B cell (primary cell): ENCODE data around the gene PHF12. TPM values are rescaled to one million over a fixed set of nuclear protein-coding genes. Genes with fewer than 3 reads are reported as not detected.

Experiments used
- ATAC-seq: fragments of 200-7000 bp; cut with Tn5 transposase; one replicate; pipeline ENCODE4 v1.10.0; 2021; ENCODE audit warnings: low read depth, mild to moderate bottlenecking, moderate number of reproducible peaks, moderate library complexity
- CTCF ChIA-PET: fragments of 350-600 bp; sonication (Branson Sonifier 250); formaldehyde crosslinking; loops from one replicate; lab custom pipeline; 2021; ENCODE audit warnings: antibody characterized with exemption, inconsistent platforms; lab: Charles Lee
- POLR2A ChIA-PET: fragments of 350-600 bp; sonication (Branson Sonifier 250); formaldehyde crosslinking; loops from one replicate; lab custom pipeline; 2021; ENCODE audit warnings: antibody characterized with exemption; lab: Charles Lee
- DNase-seq: peaks from one replicate; pipeline ENCODE4 v3.0.0; 2013
- H2AFZ ChIP-seq: 2 replicates; pipeline ENCODE4 v1.6.1; 2012; ENCODE audit warnings: mild to moderate bottlenecking, low read depth, low read length; ENCODE audit not compliant: insufficient read depth, poor library complexity, severe bottlenecking
- H3K27ac ChIP-seq, 2 donors: 1 replicate in 1 of 2; 2 replicates in 1 of 2; pipeline ENCODE4 v1.5.1; 2012 to 2013; ENCODE audit warnings: low read length in 2 of 2, mild to moderate bottlenecking in 2 of 2, moderate library complexity in 1 of 2
- H3K27me3 ChIP-seq, 4 experiments: fragments of 200-600 bp in 1 of 4; sonication (generic) in 1 of 4; replicated peaks in 1 of 4; 1 replicate in 2 of 4; 2 replicates in 2 of 4; pipeline versions ENCODE4 v1.6.1 to v1.7.0; 2013 to 2016; ENCODE audit warnings: low read length in 3 of 4, mild to moderate bottlenecking in 2 of 4, mixed read lengths in 1 of 4, moderate library complexity in 1 of 4; ENCODE audit not compliant: insufficient read depth in 4 of 4, control insufficient read depth in 3 of 4; ENCODE audit errors: control extremely low read depth in 1 of 4
- H3K36me3 ChIP-seq, 2 experiments: replicated peaks in 1 of 2; 1 replicate in 1 of 2; 2 replicates in 1 of 2; pipeline versions ENCODE4 v1.6.1 to v1.7.1; 2013; ENCODE audit warnings: low read length in 1 of 2; ENCODE audit not compliant: insufficient read depth in 2 of 2, control insufficient read depth in 1 of 2; ENCODE audit errors: control extremely low read depth in 1 of 2, extremely low read depth in 1 of 2
- H3K4me1 ChIP-seq, 2 donors: fragments of 200-600 bp in 1 of 2; sonication (generic) in 1 of 2; 1 replicate in 1 of 2; 2 replicates in 1 of 2; pipeline versions ENCODE4 v1.5.1 to v1.6.1; 2013 to 2017; ENCODE audit warnings: low read length in 2 of 2; ENCODE audit not compliant: control insufficient read depth in 2 of 2, insufficient read depth in 2 of 2
- H3K4me2 ChIP-seq: replicated peaks from 2 replicates; pipeline ENCODE3; 2012; ENCODE audit warnings: mild to moderate bottlenecking, low read depth, low read length; ENCODE audit not compliant: poor library complexity, severe bottlenecking
- H3K4me3 ChIP-seq, 5 experiments: fragments of 200-600 bp in 1 of 5; sonication (generic) in 1 of 5; 1 replicate in 3 of 5; 2 replicates in 2 of 5; pipeline versions ENCODE4 v1.5.1 to v1.7.0; 2011 to 2016; ENCODE audit warnings: low read length in 4 of 5, mild to moderate bottlenecking in 4 of 5, low read depth in 2 of 5, control low read depth in 1 of 5, moderate library complexity in 1 of 5; ENCODE audit not compliant: insufficient read depth in 1 of 5; ENCODE audit errors: control extremely low read depth in 1 of 5, extremely low read depth in 1 of 5
- H3K79me2 ChIP-seq: fragments of 200-600 bp; sonication (generic); one replicate; pipeline ENCODE4 v1.6.0; 2016; ENCODE audit warnings: low read length; ENCODE audit not compliant: control insufficient read depth, insufficient read depth
- H3K9ac ChIP-seq: fragments of 200-600 bp; sonication (generic); 2 replicates; pipeline ENCODE4 v1.6.1; 2017; ENCODE audit warnings: mild to moderate bottlenecking, low read length, moderate library complexity
- H3K9me3 ChIP-seq, 3 donors: one replicate each; pipeline versions ENCODE4 v1.6.1 to v1.7.1; 2013; ENCODE audit warnings: low read length in 2 of 3; ENCODE audit not compliant: control insufficient read depth in 2 of 3, insufficient read depth in 1 of 3; ENCODE audit errors: control extremely low read depth in 1 of 3
- H4K20me1 ChIP-seq: 2 replicates; pipeline ENCODE4 v1.6.0; 2012; ENCODE audit warnings: mild to moderate bottlenecking, low read length; ENCODE audit not compliant: insufficient read depth, control insufficient read depth, poor library complexity, severe bottlenecking
- H3K27ac Mint-ChIP-seq: one replicate; pipeline ENCODE4 v1.8.0; 2021; ENCODE audit warnings: mixed read lengths
- H3K27me3 Mint-ChIP-seq: one replicate; pipeline ENCODE4 v1.8.0; 2021; ENCODE audit warnings: mixed read lengths
- H3K4me1 Mint-ChIP-seq: one replicate; pipeline ENCODE4 v1.8.0; 2021; ENCODE audit warnings: mixed read lengths
- H3K4me3 Mint-ChIP-seq: one replicate; pipeline ENCODE4 v1.8.0; 2021; ENCODE audit warnings: mixed read lengths
- H3K9me3 Mint-ChIP-seq: one replicate; pipeline ENCODE4 v1.8.0; 2022; ENCODE audit warnings: mixed read lengths; ENCODE audit not compliant: insufficient read depth
- CTCF ChIP-seq: fragments of 200-600 bp; IDR thresholded peaks from one replicate; pipeline ENCODE4 v1.8.0; 2022; ENCODE audit warnings: antibody characterized with exemption, mild to moderate bottlenecking
- EZH2 ChIP-seq: IDR thresholded peaks from 2 replicates; pipeline ENCODE4 v1.6.1; 2012; ENCODE audit warnings: borderline replicate concordance, low read depth, mild to moderate bottlenecking, moderate library complexity, low read length; ENCODE audit not compliant: insufficient read depth, poor library complexity, severe bottlenecking
- WGBS: methylation state at CpG from one replicate; pipeline ENCODE4 v1.1.5; 2013; ENCODE audit warnings: missing lambda C conversion rate; ENCODE audit not compliant: insufficient coverage; 5-methylcytosine and 5-hydroxymethylcytosine counted together
- intact Hi-C: fragments of 100-400 bp; cut with micrococcal nuclease; formaldehyde crosslinking; loops from one replicate; pipeline ENCODE4 v1.10.0; 2022
- polyA plus RNA-seq: library from polyadenylated mRNA; depleted of rRNA; stranded (reverse); fragments of >200 nt; gene quantifications from 2 replicates; pipeline ENCODE4 v1.2.3, GENCODE V29; 2012
- total RNA-seq, 2 donors: library from RNA; stranded (reverse); fragments of 120-200 nt in 1 of 2; gene quantifications; 1 replicate in 1 of 2; 2 replicates in 1 of 2; pipeline versions ENCODE4 v1.2.3 to v1.2.4, GENCODE V29; 2013 to 2022

PHF12 gene
- total and polyA plus RNA-seq, 2 donors (not counting 1 experiment from before 2014, with no cell fraction given): 116 to 140 TPM

GRCh38 chr17:28973425-28973824 lies 22.1 kb upstream of the PHF12 start:
- H3K9me3 ChIP-seq: no peaks in the 10 kb centered on the region
- no peaks in the 10 kb centered on the region for H3K36me3 ChIP-seq
- Mint-ChIP-seq H3K27me3 (peaks cover 10% of the 10 kb centered on the region), H3K27ac (no peak overlapping the region), H3K9me3 (no peaks in the 10 kb centered on the region), H3K4me1 (no peaks in the 10 kb centered on the region), H3K4me3 (no peak overlapping the region)
- 83% methylated on average over 2 of the region's 2 CpGs for WGBS
- H3K4me1 ChIP-seq: no peaks in the 10 kb centered on the region
- DNase-seq: no peak
- H3K4me2 ChIP-seq: no peak overlapping the region
- intact Hi-C loops: no loop called here
- H3K79me2 ChIP-seq: no peaks in the 10 kb centered on the region
- H3K27me3 ChIP-seq: peaks cover 0 to 7% (median 0%) of the 10 kb centered on the region in 4 experiments
- no peak overlapping the region for H3K27ac ChIP-seq
- no peak overlapping the region for H2AFZ ChIP-seq
- no peak for ATAC-seq
- H3K4me3 ChIP-seq: no peak overlapping the region
- H3K9ac ChIP-seq: no peak overlapping the region
- POLR2A ChIA-PET: no interaction called here
- TF ChIP-seq EZH2: no peak
- TF ChIP-seq CTCF: no peak
- CTCF ChIA-PET: interaction anchor here (0.9 to 1.9 kb wide), 3 partner anchors 8 to 143 kb away, joined by 4 to 10 read pairs (median 8); no protein-coding TSS in a partner anchor
- H4K20me1 ChIP-seq: no peaks in the 10 kb centered on the region

GRCh38 chr17:28972437-28972836 lies 21.1 kb upstream of the PHF12 start:
- Histone ChIP-seq H3K27me3 (peaks cover 0 to 7% (median 0%) of the 10 kb centered on the region in 4 experiments), H3K79me2 (no peaks in the 10 kb centered on the region), H3K36me3 (no peaks in the 10 kb centered on the region), H4K20me1 (no peaks in the 10 kb centered on the region), H2AFZ (no peak overlapping the region), H3K4me3 (no peak overlapping the region), H3K9ac (no peak overlapping the region), H3K4me2 (no peak overlapping the region), H3K27ac (no peak overlapping the region), H3K9me3 (no peaks in the 10 kb centered on the region), H3K4me1 (peaks cover 0 to 4% of the 10 kb centered on the region in 2 donors)
- H3K27ac Mint-ChIP-seq: no peak overlapping the region
- ATAC-seq (no peak), DNase-seq (no peak)
- 84% methylated on average over 9 of the region's 10 CpGs for WGBS
- no peaks in the 10 kb centered on the region for H3K9me3 Mint-ChIP-seq
- POLR2A ChIA-PET: interaction anchor here (0.6 kb wide), 1 partner anchor 188 kb away, joined by 3 read pairs; no protein-coding TSS in a partner anchor
- peaks cover 3% of the 10 kb centered on the region for H3K27me3 Mint-ChIP-seq
- TF ChIP-seq CTCF (no peak), EZH2 (no peak)
- H3K4me3 Mint-ChIP-seq: no peak overlapping the region
- CTCF ChIA-PET: interaction anchor here (1.3 to 1.9 kb wide), 3 partner anchors 8 to 144 kb away, joined by 3 to 10 read pairs (median 4); no protein-coding TSS in a partner anchor
- intact Hi-C loops: no loop called here
- peaks cover 1% of the 10 kb centered on the region for H3K4me1 Mint-ChIP-seq
